Measurements from ENCODE around the gene FBN2.
A peak's percentile ranks its signal among the peaks of the same experiment; 100 is the strongest.

FBN2 gene

GRCh38 chr5:128241051-128241695 is 296.9 kb downstream of the FBN2 start:
- no peak for DNase-seq

GRCh38 chr5:128237546-128237945 is 300.5 kb downstream of the FBN2 start:
- DNase-seq = no peak

- DNase-seq = no peak
Measured at GRCh38 chr5:128237000-128237399, 301.0 kb downstream of the FBN2 start.

- no peak for DNase-seq
Measured at GRCh38 chr5:128236334-128236733, 301.7 kb downstream of the FBN2 start.

- DNase-seq = no peak
Measured at GRCh38 chr5:128234928-128235641, 303.0 kb downstream of the FBN2 start.

- DNase-seq = no peak
Measured at GRCh38 chr5:128228521-128228920, 309.5 kb downstream of the FBN2 start.

GRCh38 chr5:128228008-128228407 is 310.0 kb downstream of the FBN2 start:
- DNase-seq = no peak

- no peak for DNase-seq
Measured at GRCh38 chr5:128225245-128226030, 312.6 kb downstream of the FBN2 start.

GRCh38 chr5:128224336-128224735 is 313.7 kb downstream of the FBN2 start:
- no peak for DNase-seq

- no peak for DNase-seq
Measured at GRCh38 chr5:128220841-128221240, 317.2 kb downstream of the FBN2 start.

GRCh38 chr5:128216860-128217531 is 321.0 kb downstream of the FBN2 start:
- no peak for DNase-seq

GRCh38 chr5:128216285-128216684 is 321.8 kb downstream of the FBN2 start:
- DNase-seq = no peak

- no peak for DNase-seq
Measured at GRCh38 chr5:128213833-128214232, 324.2 kb downstream of the FBN2 start.

GRCh38 chr5:128213340-128213739 is 324.7 kb downstream of the FBN2 start:
- peak; percentile 34 for DNase-seq

- no peak for DNase-seq
Measured at GRCh38 chr5:128212191-128212806, 325.7 kb downstream of the FBN2 start.

GRCh38 chr5:128208436-128208835 is 329.6 kb downstream of the FBN2 start:
- DNase-seq = no peak

Measured in CD4-positive, alpha-beta T cell treated with Interleukin-21 for 1 hour (primary cell).